Suprapubic skin (tissue), 2 donors: Measurements from ENCODE around the gene TRAPPC10.

Source experiments
- EP300 ChIP-seq: sonication (generic); formaldehyde crosslinking; IDR thresholded peaks from one replicate; pipeline ENCODE4 v1.6.1; 2017; ENCODE audit warnings: antibody characterized with exemption
- POLR2A ChIP-seq, 2 donors: fragments of 450-650 bp; IDR thresholded peaks; one replicate each; pipeline ENCODE4 v1.6.1; 2017; ENCODE audit warnings: antibody characterized with exemption in 2 of 2, mild to moderate bottlenecking in 2 of 2, moderate library complexity in 2 of 2

DNA sequence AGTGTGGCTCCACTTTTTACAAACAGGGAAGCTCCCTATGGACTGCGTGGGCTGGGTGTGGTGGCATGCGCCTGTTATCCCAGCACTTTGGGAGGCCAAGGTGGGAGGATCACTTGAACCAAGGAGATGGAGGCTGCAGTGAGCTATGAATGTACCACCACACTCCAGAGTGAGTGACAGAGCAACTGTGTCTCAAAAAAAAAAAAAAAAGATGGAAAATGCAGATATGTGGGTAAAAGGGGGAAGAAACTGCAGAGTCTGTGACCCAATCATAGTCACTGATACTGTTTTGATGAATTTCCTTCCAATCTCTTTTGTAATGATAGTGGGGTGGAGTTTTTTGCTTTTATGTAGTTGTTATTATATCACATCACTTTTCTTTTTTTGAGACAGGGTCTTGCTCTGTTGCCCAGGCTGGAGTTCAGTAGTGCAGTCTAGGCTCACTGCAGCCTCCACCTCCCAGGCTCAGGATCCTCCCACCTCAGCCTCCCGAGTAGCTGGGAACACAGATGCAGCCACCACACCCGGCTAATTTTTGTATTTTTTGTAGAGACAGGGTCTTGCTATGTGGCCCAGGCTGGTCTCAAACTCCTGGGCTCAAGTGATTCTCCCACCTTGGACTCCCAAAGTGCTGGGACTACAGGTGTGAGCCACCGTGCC, 8.7 kb upstream of the TRAPPC10 start:
- no peak for TF ChIP-seq EP300
- no peak for TF ChIP-seq POLR2A (IDR thresholded peaks at IDR 0.05)
